Stomach (tissue), 9 donors: Measurements from ENCODE around the gene NTM. TPM values are rescaled to one million over a fixed set of nuclear protein-coding genes. Genes with fewer than 3 reads are reported as not detected.

Experiments used
- DNase-seq, 2 donors: peaks; one replicate each; pipeline versions ENCODE4 v3.0.0 to v3.0.0-alpha.2; 2013 to 2019
- H3K27ac ChIP-seq, 5 donors: fragments of 200-600 bp in 4 of 5; sonication (generic) in 4 of 5; one replicate each; pipeline ENCODE4 v1.5.1; 2013 to 2019; ENCODE audit warnings: mild to moderate bottlenecking in 1 of 5, moderate library complexity in 1 of 5
- H3K27me3 ChIP-seq, 3 donors: fragments of 200-600 bp; sonication (generic); one replicate each; pipeline ENCODE4 v1.5.1; 2017 to 2019; ENCODE audit warnings: mixed run types in 1 of 3
- H3K36me3 ChIP-seq, 4 donors: fragments of 200-600 bp; sonication (generic); 1 replicate in 3 of 4; 2 replicates in 1 of 4; pipeline ENCODE4 v1.5.1; 2016 to 2019
- H3K4me1 ChIP-seq, 4 donors: fragments of 200-600 bp; sonication (generic); one replicate each; pipeline ENCODE4 v1.5.1; 2016 to 2019
- H3K4me3 ChIP-seq, 4 donors: fragments of 200-600 bp; sonication (generic) in 3 of 4; one replicate each; pipeline ENCODE4 v1.5.1; 2016 to 2019; ENCODE audit warnings: mild to moderate bottlenecking in 1 of 4
- H3K9me3 ChIP-seq, 4 donors: fragments of 200-600 bp; sonication (generic); one replicate each; pipeline ENCODE4 v1.5.1; 2016 to 2019
- EP300 ChIP-seq: sonication (generic); formaldehyde crosslinking; IDR thresholded peaks from one replicate; pipeline ENCODE4 v1.6.1; 2017; ENCODE audit warnings: antibody characterized with exemption
- POLR2A ChIP-seq, 4 donors: fragments of 450-650 bp; IDR thresholded peaks; one replicate each; pipeline ENCODE4 v1.6.1; 2016; ENCODE audit warnings: antibody characterized with exemption in 4 of 4, control low read depth in 2 of 4, mild to moderate bottlenecking in 1 of 4, moderate library complexity in 1 of 4
- POLR2AphosphoS5 ChIP-seq, 3 donors: sonication (generic); formaldehyde crosslinking; IDR thresholded peaks; one replicate each; pipeline ENCODE4 v1.6.1; 2016; ENCODE audit warnings: antibody characterized with exemption in 3 of 3
- WGBS, 5 donors: extraction: QIAGEN DNeasy Blood & Tissue Kit in 3 of 5; methylation state at CpG; one replicate each; pipeline versions ENCODE4 v1.1.5 to v1.1.7; 2013 to 2018; 5-methylcytosine and 5-hydroxymethylcytosine counted together
- intact Hi-C: fragments of 100-400 bp; cut with DNase I; formaldehyde crosslinking; loops from one replicate; pipeline ENCODE4 v1.15.1; 2023; ENCODE audit warnings: low total_unique reads
- polyA plus RNA-seq, 3 donors: library from polyadenylated mRNA; stranded (reverse); fragments of 200-250 nt; gene quantifications; one replicate each; pipeline ENCODE4 v1.2.3, GENCODE V29; 2013
- total RNA-seq, 5 donors: library from RNA; depleted of rRNA; stranded (reverse); fragments of >200 nt; gene quantifications; one replicate each; pipeline versions ENCODE4 v1.1.0 to v1.2.3, GENCODE V29; 2014 to 2016
- TF ChIP-seq, protein P1 (sequence below), 7 experiments: fragments of 450-650 bp in 4 of 7; fragments of 200-600 bp in 3 of 7; sonication (generic) in 3 of 7; IDR thresholded peaks; one replicate each; pipeline ENCODE4 v1.5.1; 2016 to 2019; ENCODE audit warnings: antibody characterized with exemption in 7 of 7, control low read depth in 2 of 7, mild to moderate bottlenecking in 1 of 7
- donor health status: healthy with polysubstance abuse.
- donor health status: Bipolar disorder and iron deficiency.
- donor health status: healthy.

NTM gene
- total and polyA plus RNA-seq, 8 donors = 0.50 to 8.4 (median 1.3) TPM; not detected in 3

GRCh38 chr11:132039521-132039920 lies 669.1 kb downstream of the NTM start:
- H3K4me1 ChIP-seq = no peaks in the 10 kb centered on the region
- peaks cover 0 to 5% (median 0%) of the 10 kb centered on the region in 4 donors for H3K9me3 ChIP-seq
- DNase-seq = no peak
- H3K36me3 ChIP-seq = no peaks in the 10 kb centered on the region
- H3K4me3 ChIP-seq = no peak overlapping the region
- 85 to 94% (median 92%) methylated on average over 7 of the region's 7 CpGs for WGBS, 5 donors
- H3K27ac ChIP-seq = no peak overlapping the region
- intact Hi-C loops = no loop called here
- H3K27me3 ChIP-seq = peaks cover 0 to 5% (median 0%) of the 10 kb centered on the region in 3 donors
- no peak for TF ChIP-seq EP300
- TF ChIP-seq, protein P1, sequence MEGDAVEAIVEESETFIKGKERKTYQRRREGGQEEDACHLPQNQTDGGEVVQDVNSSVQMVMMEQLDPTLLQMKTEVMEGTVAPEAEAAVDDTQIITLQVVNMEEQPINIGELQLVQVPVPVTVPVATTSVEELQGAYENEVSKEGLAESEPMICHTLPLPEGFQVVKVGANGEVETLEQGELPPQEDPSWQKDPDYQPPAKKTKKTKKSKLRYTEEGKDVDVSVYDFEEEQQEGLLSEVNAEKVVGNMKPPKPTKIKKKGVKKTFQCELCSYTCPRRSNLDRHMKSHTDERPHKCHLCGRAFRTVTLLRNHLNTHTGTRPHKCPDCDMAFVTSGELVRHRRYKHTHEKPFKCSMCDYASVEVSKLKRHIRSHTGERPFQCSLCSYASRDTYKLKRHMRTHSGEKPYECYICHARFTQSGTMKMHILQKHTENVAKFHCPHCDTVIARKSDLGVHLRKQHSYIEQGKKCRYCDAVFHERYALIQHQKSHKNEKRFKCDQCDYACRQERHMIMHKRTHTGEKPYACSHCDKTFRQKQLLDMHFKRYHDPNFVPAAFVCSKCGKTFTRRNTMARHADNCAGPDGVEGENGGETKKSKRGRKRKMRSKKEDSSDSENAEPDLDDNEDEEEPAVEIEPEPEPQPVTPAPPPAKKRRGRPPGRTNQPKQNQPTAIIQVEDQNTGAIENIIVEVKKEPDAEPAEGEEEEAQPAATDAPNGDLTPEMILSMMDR (IDR thresholded peaks at IDR 0.05) = no peak
- TF ChIP-seq POLR2AphosphoS5 (IDR thresholded peaks at IDR 0.05) = no peak
- TF ChIP-seq POLR2A (IDR thresholded peaks at IDR 0.05) = no peak

DNA sequence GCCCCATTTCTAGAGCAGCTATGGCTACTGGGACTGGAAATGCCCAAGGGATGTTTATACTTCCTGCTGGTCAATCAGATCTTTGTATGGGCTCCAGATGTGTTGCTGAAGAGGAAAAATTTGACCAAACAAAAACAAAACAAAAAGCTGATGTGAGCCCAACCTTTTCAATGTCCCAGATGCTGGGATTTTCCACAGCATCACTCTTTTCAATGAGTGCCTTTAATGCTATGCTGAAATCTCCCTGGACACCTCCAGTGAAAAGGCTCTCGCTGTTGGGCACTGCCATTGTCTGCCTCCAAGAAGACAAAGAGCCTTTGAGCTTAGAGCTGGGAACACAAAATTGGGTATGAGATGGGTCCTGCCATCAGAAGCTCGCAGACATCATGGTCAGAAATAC lies 671.9 kb downstream of the NTM start:
- TF ChIP-seq POLR2A (IDR thresholded peaks at IDR 0.05) (no peak), EP300 (no peak), POLR2AphosphoS5 (IDR thresholded peaks at IDR 0.05) (no peak)
- TF ChIP-seq, protein P1 (IDR thresholded peaks at IDR 0.05) = no peak
- intact Hi-C loops = no loop called here
- peaks cover 0 to 5% (median 0%) of the 10 kb centered on the region in 4 donors for H3K9me3 ChIP-seq
- no peaks in the 10 kb centered on the region for H3K4me1 ChIP-seq
- WGBS, 5 donors = 59 to 75% (median 71%) methylated on average over 2 of the region's 2 CpGs
- H3K36me3 ChIP-seq = no peaks in the 10 kb centered on the region
- no peak overlapping the region for H3K4me3 ChIP-seq
- peaks cover 0 to 5% (median 0%) of the 10 kb centered on the region in 3 donors for H3K27me3 ChIP-seq
- H3K27ac ChIP-seq = no peak overlapping the region
- DNase-seq = no peak

DNA sequence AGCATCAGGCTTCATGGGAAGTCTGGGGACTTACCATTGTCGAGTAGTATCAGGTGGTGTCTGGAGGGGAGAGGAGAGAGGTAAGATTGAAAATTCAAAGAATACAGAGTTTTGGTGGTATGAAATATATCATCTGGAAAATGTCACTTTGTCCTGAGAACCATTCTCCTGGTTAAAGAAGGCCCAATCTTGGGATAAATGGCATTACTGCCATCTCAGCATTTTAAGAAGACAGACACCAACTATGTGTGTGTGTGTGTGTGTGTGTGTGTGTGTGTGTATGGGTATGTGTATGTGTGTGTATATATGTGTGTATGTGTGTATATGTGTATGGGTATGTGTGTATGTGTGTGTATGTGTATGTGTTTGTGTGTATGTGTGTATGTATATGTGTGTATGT lies 673.3 kb downstream of the NTM start:
- TF ChIP-seq, protein P1 (IDR thresholded peaks at IDR 0.05) = no peak
- no peak for TF ChIP-seq POLR2AphosphoS5 (IDR thresholded peaks at IDR 0.05)
- no peak for TF ChIP-seq POLR2A (IDR thresholded peaks at IDR 0.05)
- TF ChIP-seq EP300 = no peak
- Histone ChIP-seq H3K4me1 (no peaks in the 10 kb centered on the region), H3K27me3 (peaks cover 0 to 5% (median 0%) of the 10 kb centered on the region in 3 donors), H3K36me3 (no peaks in the 10 kb centered on the region), H3K27ac (no peak overlapping the region), H3K9me3 (peaks cover 0 to 5% (median 0%) of the 10 kb centered on the region in 4 donors), H3K4me3 (no peak overlapping the region)
- no peak for DNase-seq
- intact Hi-C loops = no loop called here
- WGBS, 5 donors = 61 to 88% (median 77%) methylated on average over 1 of the region's 1 CpG

DNA sequence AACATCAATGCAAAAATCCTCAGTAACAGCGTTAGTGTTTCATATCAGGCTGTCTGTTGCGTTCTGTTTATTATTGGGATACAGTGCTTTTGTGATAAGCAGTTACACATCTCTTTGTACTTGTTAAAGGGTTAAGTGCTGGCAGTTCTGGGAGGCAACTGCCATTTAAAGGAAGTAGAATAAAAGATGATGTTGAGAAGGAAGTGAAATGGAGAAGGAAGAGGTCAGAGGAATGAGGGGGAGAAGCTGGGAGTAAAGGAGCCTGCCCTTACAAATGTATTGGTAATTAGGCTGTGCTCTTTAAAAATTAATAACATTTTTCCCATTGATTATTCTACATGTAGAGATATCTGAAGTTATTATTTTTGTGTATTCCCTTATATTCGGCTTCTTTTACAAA lies 674.7 kb downstream of the NTM start:
- H3K4me1 ChIP-seq = no peaks in the 10 kb centered on the region
- peaks cover 0 to 5% (median 0%) of the 10 kb centered on the region in 4 donors for H3K9me3 ChIP-seq
- peaks cover 0 to 5% (median 3%) of the 10 kb centered on the region in 3 donors for H3K27me3 ChIP-seq
- intact Hi-C loops = no loop called here
- H3K27ac ChIP-seq = no peak overlapping the region
- TF ChIP-seq POLR2A (IDR thresholded peaks at IDR 0.05) (no peak), POLR2AphosphoS5 (IDR thresholded peaks at IDR 0.05) (no peak), EP300 (no peak)
- TF ChIP-seq, protein P1 (IDR thresholded peaks at IDR 0.05) = no peak
- no peak overlapping the region for H3K4me3 ChIP-seq
- no peaks in the 10 kb centered on the region for H3K36me3 ChIP-seq
- 72 to 78% (median 75%) methylated on average over 3 of the region's 3 CpGs for WGBS, 5 donors
- DNase-seq = no peak
